NCI-H1092 treated with DMSO at 0.1 percent for 48 hours (cell line): ENCODE measurements around the gene RPS15.
"Not testable (repeated sequence)": the region's sequence is repeated elsewhere in the genome, so short reads cannot be mapped to it uniquely, and the experiment has no call there.

Experiments
- DNase-seq: peaks from one replicate; lab custom pipeline; 2025; lab: John Stamatoyannopoulos, UW

Gene RPS15

GRCh38 chr19:1470305-1471009, 32.3 kb downstream of the RPS15 start:
- DNase-seq = no peak

GRCh38 chr19:1471010-1471514, 32.9 kb downstream of the RPS15 start:
- DNase-seq = no peak

GRCh38 chr19:1471515-1472160, 33.4 kb downstream of the RPS15 start:
- no peak for DNase-seq

GRCh38 chr19:1472231-1473084, 34.3 kb downstream of the RPS15 start:
- no peak for DNase-seq

- no peak for DNase-seq
Measured at GRCh38 chr19:1473085-1473851, 35.1 kb downstream of the RPS15 start.

GRCh38 chr19:1474011-1474764, 36.0 kb downstream of the RPS15 start:
- no peak for DNase-seq

GRCh38 chr19:1474765-1475351, 36.7 kb downstream of the RPS15 start:
- DNase-seq = no peak

GRCh38 chr19:1475751-1476437, 37.7 kb downstream of the RPS15 start:
- no peak for DNase-seq

GRCh38 chr19:1477056-1477455, 38.9 kb downstream of the RPS15 start:
- DNase-seq = not testable (repeated sequence)

- DNase-seq = peak; percentile 92
Measured at GRCh38 chr19:1478934-1479707, 40.9 kb downstream of the RPS15 start, which contains the start of gene C19orf25. Gene C19orf25, minus strand, starts transcription at chr19:1479215. Its CDS starts 312 bp downstream, at chr19:1478903.

GRCh38 chr19:1481224-1481892, 43.2 kb downstream of the RPS15 start:
- DNase-seq = no peak

- no peak for DNase-seq
Measured at GRCh38 chr19:1481893-1482360, 43.7 kb downstream of the RPS15 start.

- DNase-seq = no peak
Measured at GRCh38 chr19:1482361-1483130, 44.4 kb downstream of the RPS15 start.

- DNase-seq = no peak
Measured at GRCh38 chr19:1483131-1483978, 45.2 kb downstream of the RPS15 start.

- DNase-seq = no peak
Measured at GRCh38 chr19:1483979-1484428, 45.8 kb downstream of the RPS15 start.

GRCh38 chr19:1486720-1487575, 48.8 kb downstream of the RPS15 start:
- DNase-seq = no peak
